Trophoblast cell (in vitro differentiated cells and primary cell): ENCODE measurements around the gene MACROD2.

ENCODE experiments used
- DNase-seq, 2 donors: peaks; one replicate each; pipeline ENCODE4 v3.0.0-alpha.2; 2016
- H2AFZ ChIP-seq: 2 replicates; pipeline ENCODE4 v1.6.1; 2013; ENCODE audit warnings: low read length, moderate library complexity, mild to moderate bottlenecking; ENCODE audit not compliant: insufficient read depth, poor library complexity
- H2AK5ac ChIP-seq: 2 replicates; pipeline ENCODE4 v1.6.1; 2013; ENCODE audit warnings: mild to moderate bottlenecking, low read length
- H2BK120ac ChIP-seq: 2 replicates; pipeline ENCODE4 v1.6.1; 2013; ENCODE audit warnings: low read length, mild to moderate bottlenecking, moderate library complexity; ENCODE audit not compliant: insufficient read depth, poor library complexity
- H2BK12ac ChIP-seq: 2 replicates; pipeline ENCODE4 v1.6.1; 2013; ENCODE audit warnings: mild to moderate bottlenecking, low read length, moderate library complexity
- H2BK5ac ChIP-seq: 2 replicates; pipeline ENCODE4 v1.6.1; 2013; ENCODE audit warnings: low read length, low read depth, moderate library complexity, mild to moderate bottlenecking; ENCODE audit not compliant: poor library complexity
- H3K14ac ChIP-seq: 2 replicates; pipeline ENCODE4 v1.6.1; 2013; ENCODE audit warnings: mild to moderate bottlenecking, low read length
- H3K18ac ChIP-seq: 2 replicates; pipeline ENCODE4 v1.6.1; 2013; ENCODE audit warnings: mild to moderate bottlenecking, low read length
- H3K23ac ChIP-seq: 2 replicates; pipeline ENCODE4 v1.6.1; 2013; ENCODE audit warnings: low read length
- H3K27ac ChIP-seq: 2 replicates; pipeline ENCODE4 v1.5.1; 2013; ENCODE audit warnings: low read depth, mild to moderate bottlenecking, inconsistent platforms, low read length, moderate library complexity
- H3K27me3 ChIP-seq: 2 replicates; pipeline ENCODE4 v1.6.1; 2013; ENCODE audit warnings: inconsistent platforms, mild to moderate bottlenecking, low read length, moderate library complexity; ENCODE audit not compliant: insufficient read depth
- H3K36me3 ChIP-seq, 2 experiments: 1 replicate in 1 of 2; 2 replicates in 1 of 2; pipeline ENCODE4 v1.6.1; 2013; ENCODE audit warnings: low read length in 2 of 2, mild to moderate bottlenecking in 2 of 2, moderate library complexity in 1 of 2; ENCODE audit not compliant: insufficient read depth in 2 of 2, control insufficient read depth in 1 of 2
- H3K4ac ChIP-seq: 2 replicates; pipeline ENCODE4 v1.6.1; 2013; ENCODE audit warnings: low read depth, mild to moderate bottlenecking, low read length, moderate library complexity
- H3K4me1 ChIP-seq, 2 experiments: 1 replicate in 1 of 2; 2 replicates in 1 of 2; pipeline ENCODE4 v1.6.1; 2013; ENCODE audit warnings: low read length in 2 of 2, mild to moderate bottlenecking in 2 of 2, moderate library complexity in 1 of 2; ENCODE audit not compliant: insufficient read depth in 2 of 2, control insufficient read depth in 1 of 2
- H3K4me2 ChIP-seq: 2 replicates; pipeline ENCODE4 v1.6.1; 2013; ENCODE audit warnings: inconsistent platforms, mild to moderate bottlenecking, low read length, moderate library complexity
- H3K4me3 ChIP-seq: 2 replicates; pipeline ENCODE4 v1.5.1; 2013; ENCODE audit warnings: mild to moderate bottlenecking, low read depth, low read length, inconsistent platforms
- H3K79me1 ChIP-seq: one replicate; pipeline ENCODE4 v1.6.1; 2013; ENCODE audit warnings: low read length
- H3K79me2 ChIP-seq: 2 replicates; pipeline ENCODE4 v1.6.1; 2013; ENCODE audit warnings: low read length, mild to moderate bottlenecking; ENCODE audit not compliant: control insufficient read depth, insufficient read depth, poor library complexity
- H3K9ac ChIP-seq: 2 replicates; pipeline ENCODE4 v1.6.1; 2013; ENCODE audit warnings: mild to moderate bottlenecking, low read length
- H3K9me3 ChIP-seq: 2 replicates; pipeline ENCODE4 v1.6.1; 2013; ENCODE audit warnings: low read depth, mild to moderate bottlenecking, control low read depth, inconsistent platforms, low read length; ENCODE audit not compliant: insufficient read depth
- H4K12ac ChIP-seq: 2 replicates; pipeline ENCODE4 v1.6.1; 2013; ENCODE audit warnings: low read depth, mild to moderate bottlenecking, low read length, moderate library complexity
- H4K8ac ChIP-seq: 2 replicates; pipeline ENCODE4 v1.6.1; 2013; ENCODE audit warnings: low read depth, mild to moderate bottlenecking, low read length, moderate library complexity
- H4K91ac ChIP-seq: one replicate; pipeline ENCODE4 v1.6.1; 2013; ENCODE audit warnings: low read depth, mild to moderate bottlenecking, low read length, moderate library complexity
- WGBS: extraction: QIAGEN DNeasy Blood & Tissue Kit; methylation state at CpG from one replicate; pipeline ENCODE4 v1.1.7; 2013; ENCODE audit warnings: missing lambda C conversion rate; ENCODE audit not compliant: insufficient read length, insufficient coverage; ENCODE audit errors: extremely low coverage; 5-methylcytosine and 5-hydroxymethylcytosine counted together

Gene MACROD2

GRCh38 chr20:15224199-15224598 lies 1228.9 kb downstream of the MACROD2 start:
- Histone ChIP-seq H3K4me3 (no peak overlapping the region), H3K27me3 (no peaks in the 10 kb centered on the region), H4K8ac (no peak overlapping the region), H2AFZ (no peak overlapping the region), H3K4ac (no peak overlapping the region), H3K27ac (no peak overlapping the region), H3K14ac (no peak overlapping the region), H3K9ac (no peak overlapping the region), H2BK5ac (no peak overlapping the region), H3K79me1 (no peaks in the 10 kb centered on the region), H3K23ac (no peak overlapping the region), H3K79me2 (no peaks in the 10 kb centered on the region), H3K9me3 (no peaks in the 10 kb centered on the region), H2BK120ac (no peak overlapping the region), H3K4me2 (no peak overlapping the region), H4K91ac (no peak overlapping the region), H2AK5ac (no peak overlapping the region), H2BK12ac (no peak overlapping the region), H4K12ac (no peak overlapping the region), H3K4me1 (peaks cover 0 to 2% of the 10 kb centered on the region in 2 experiments), H3K36me3 (no peaks in the 10 kb centered on the region), H3K18ac (no peak overlapping the region)
- no CpG with 5 or more reads among the region's 2 CpGs for WGBS
- DNase-seq = no peak

GRCh38 chr20:15227102-15227501 lies 1231.8 kb downstream of the MACROD2 start:
- H3K4me3 ChIP-seq = no peak overlapping the region
- no peak overlapping the region for H3K4ac ChIP-seq
- H3K4me1 ChIP-seq = no peaks in the 10 kb centered on the region
- H3K4me2 ChIP-seq = no peak overlapping the region
- no peak overlapping the region for H3K23ac ChIP-seq
- H3K9ac ChIP-seq = no peak overlapping the region
- no peak overlapping the region for H4K12ac ChIP-seq
- no peak overlapping the region for H2BK12ac ChIP-seq
- H4K8ac ChIP-seq = no peak overlapping the region
- H3K79me2 ChIP-seq = no peaks in the 10 kb centered on the region
- H3K27ac ChIP-seq = no peak overlapping the region
- H2AFZ ChIP-seq = no peak overlapping the region
- H3K14ac ChIP-seq = no peak overlapping the region
- 100% methylated on average over 2 of the region's 3 CpGs for WGBS
- H3K27me3 ChIP-seq = no peaks in the 10 kb centered on the region
- H3K79me1 ChIP-seq = no peaks in the 10 kb centered on the region
- no peaks in the 10 kb centered on the region for H3K9me3 ChIP-seq
- H3K18ac ChIP-seq = no peak overlapping the region
- no peak overlapping the region for H2BK120ac ChIP-seq
- DNase-seq = no peak
- no peaks in the 10 kb centered on the region for H3K36me3 ChIP-seq
- no peak overlapping the region for H2AK5ac ChIP-seq
- no peak overlapping the region for H4K91ac ChIP-seq
- no peak overlapping the region for H2BK5ac ChIP-seq

GRCh38 chr20:15232243-15232642 lies 1236.9 kb downstream of the MACROD2 start:
- Histone ChIP-seq H3K79me2 (no peaks in the 10 kb centered on the region), H3K9me3 (no peaks in the 10 kb centered on the region), H3K27me3 (no peaks in the 10 kb centered on the region), H3K4me1 (no peaks in the 10 kb centered on the region), H3K14ac (no peak overlapping the region), H3K18ac (no peak overlapping the region), H3K4me3 (no peak overlapping the region), H4K91ac (no peak overlapping the region), H3K79me1 (no peaks in the 10 kb centered on the region), H3K9ac (no peak overlapping the region), H3K4me2 (no peak overlapping the region), H4K12ac (no peak overlapping the region), H2AK5ac (no peak overlapping the region), H4K8ac (no peak overlapping the region), H3K27ac (no peak overlapping the region), H2BK12ac (no peak overlapping the region), H2AFZ (no peak overlapping the region), H2BK5ac (no peak overlapping the region), H3K36me3 (no peaks in the 10 kb centered on the region), H3K4ac (no peak overlapping the region), H3K23ac (no peak overlapping the region), H2BK120ac (no peak overlapping the region)
- DNase-seq = no peak
- WGBS = no CpG with 5 or more reads among the region's 1 CpG

- Histone ChIP-seq H2AFZ (no peak overlapping the region), H4K12ac (no peak overlapping the region), H3K4ac (no peak overlapping the region), H3K18ac (no peak overlapping the region), H2BK12ac (no peak overlapping the region), H3K14ac (no peak overlapping the region), H3K79me1 (no peaks in the 10 kb centered on the region), H3K4me2 (no peak overlapping the region), H3K4me3 (no peak overlapping the region), H2AK5ac (no peak overlapping the region), H3K9me3 (no peaks in the 10 kb centered on the region), H3K23ac (no peak overlapping the region), H4K8ac (no peak overlapping the region), H3K79me2 (no peaks in the 10 kb centered on the region), H3K27ac (no peak overlapping the region), H3K4me1 (no peaks in the 10 kb centered on the region), H3K27me3 (no peaks in the 10 kb centered on the region), H4K91ac (no peak overlapping the region), H3K9ac (no peak overlapping the region), H2BK120ac (no peak overlapping the region), H3K36me3 (no peaks in the 10 kb centered on the region), H2BK5ac (no peak overlapping the region)
- WGBS = no CpG with 5 or more reads among the region's 2 CpGs
- DNase-seq = no peak
Measured at GRCh38 chr20:15235471-15236198, 1240.3 kb downstream of the MACROD2 start.
